A549 (cell line): ENCODE results near the gene CHRD. TPM values are rescaled to one million over a fixed set of nuclear protein-coding genes. Genes with fewer than 3 reads are reported as not detected.

Experiments
- ATAC-seq, 2 experiments: fragments of 200-7000 bp in 1 of 2; fragments of >200 bp in 1 of 2; cut with Nextera tagmentation in 1 of 2; cut with Tn5 transposase in 1 of 2; 3 replicates each; pipeline versions ENCODE4 v1.8.0 to v1.9.1; 2018 to 2020; ENCODE audit warnings: mild to moderate bottlenecking in 1 of 2, moderate library complexity in 1 of 2
- CTCF ChIA-PET: fragments of 300-600 bp; sonication (Branson Sonifier 250); formaldehyde crosslinking; extraction: SDS; loops from one replicate; lab custom pipeline; 2021; ENCODE audit warnings: antibody characterized with exemption, inconsistent platforms; lab: Yijun Ruan, JAX
- POLR2A ChIA-PET: fragments of 350-600 bp; formaldehyde crosslinking; extraction: SDS; loops from one replicate; lab custom pipeline; 2021; ENCODE audit warnings: antibody characterized with exemption, inconsistent platforms; lab: Yijun Ruan, JAX
- DNase-seq, 2 experiments: peaks; one replicate each; pipeline versions ENCODE4 v3.0.0 to v3.0.0-alpha.2; 2011 to 2016; ENCODE audit warnings: low read depth in 1 of 2, low spot score in 1 of 2
- FAIRE-seq: peaks from 2 replicates; lab custom pipeline; 2011; peaks lifted over from hg19 to GRCh38; lab: Jason Lieb, UNC
- H3K27ac ChIP-seq, 2 experiments: fragments of >200 bp; sonication (Bioruptor Twin); formaldehyde crosslinking; 3 replicates each; pipeline ENCODE4 v1.5.1; 2016 to 2017
- H3K4me1 ChIP-seq: fragments of >200 bp; sonication (Bioruptor Twin); formaldehyde crosslinking; 3 replicates; pipeline ENCODE4 v1.6.1; 2016
- H3K4me2 ChIP-seq: fragments of >200 bp; sonication (Bioruptor Twin); formaldehyde crosslinking; 3 replicates; pipeline ENCODE4 v1.6.1; 2016
- H3K4me3 ChIP-seq: fragments of >200 bp; sonication (Bioruptor Twin); formaldehyde crosslinking; 3 replicates; pipeline ENCODE4 v1.5.1; 2016
- H3K9me3 ChIP-seq: fragments of >200 bp; sonication (Bioruptor Twin); formaldehyde crosslinking; 3 replicates; pipeline ENCODE4 v1.6.1; 2016
- BHLHE40 ChIP-seq: IDR thresholded peaks from 2 replicates; pipeline ENCODE4 v1.6.1; 2012; ENCODE audit warnings: low read depth, low read length, inconsistent platforms
- CBX8 ChIP-seq: fragments of 200-600 bp; sonication (generic); IDR thresholded peaks from 2 replicates; pipeline ENCODE4 v1.6.1; 2016
- CHD4 ChIP-seq: fragments of 200-600 bp; sonication (generic); IDR thresholded peaks from 2 replicates; pipeline ENCODE4 v1.6.1; 2016; ENCODE audit warnings: antibody characterized with exemption, mild to moderate bottlenecking, borderline replicate concordance
- HDAC2 ChIP-seq: fragments of 200-600 bp; sonication (generic); IDR thresholded peaks from 2 replicates; pipeline ENCODE4 v1.6.1; 2016
- HEYL ChIP-seq: fragments of 250-450 bp; sonication (Bioruptor Pico); IDR thresholded peaks from 2 replicates; pipeline ENCODE4 v1.8.0; 2021; ENCODE audit warnings: mild to moderate bottlenecking, moderate library complexity
- JUN ChIP-seq, 2 experiments: fragments of >200 bp; sonication (Bioruptor Twin); formaldehyde crosslinking; IDR thresholded peaks; 2 replicates in 1 of 2; 3 replicates in 1 of 2; pipeline ENCODE4 v1.6.1; 2016 to 2017
- KDM5A ChIP-seq: fragments of 200-600 bp; sonication (generic); IDR thresholded peaks from 2 replicates; pipeline ENCODE4 v1.6.1; 2016; ENCODE audit warnings: antibody characterized with exemption, mild to moderate bottlenecking
- NR3C1 ChIP-seq: fragments of >200 bp; sonication (Bioruptor Twin); formaldehyde crosslinking; IDR thresholded peaks from 3 replicates; pipeline ENCODE4 v1.6.1; 2017
- RARB ChIP-seq: fragments of 250-450 bp; sonication (Bioruptor Pico); IDR thresholded peaks from 2 replicates; pipeline ENCODE4 v1.8.0; 2021; ENCODE audit warnings: mild to moderate bottlenecking, moderate library complexity
- SMC3 ChIP-seq: fragments of >200 bp; sonication (Bioruptor Twin); formaldehyde crosslinking; IDR thresholded peaks from 3 replicates; pipeline ENCODE4 v1.6.1; 2018; ENCODE audit warnings: inconsistent platforms
- ZC3H11A ChIP-seq: fragments of 450-650 bp; IDR thresholded peaks from 2 replicates; pipeline ENCODE4 v1.6.1; 2014; ENCODE audit warnings: antibody characterized with exemption, mild to moderate bottlenecking
- ZNF302 ChIP-seq: fragments of 250-450 bp; sonication (Bioruptor Pico); IDR thresholded peaks from 2 replicates; pipeline ENCODE4 v1.9.0; 2021; ENCODE audit warnings: inconsistent platforms, mild to moderate bottlenecking, moderate library complexity
- WGBS: methylation state at CpG from one replicate; pipeline ENCODE4 v1.1.6; 2017; ENCODE audit errors: missing lambda C conversion rate; 5-methylcytosine and 5-hydroxymethylcytosine counted together
- polyA plus RNA-seq, 4 experiments: library from polyadenylated mRNA; depleted of rRNA in 3 of 4; stranded (reverse); fragments of >200 nt; fragmentation: RNase III in 1 of 4; extraction: RNeasy Plus Mini Kit Qiagen cat#74134 plus additional on column Dnase treatment in 1 of 4; gene quantifications; 2 replicates in 3 of 4; 3 replicates in 1 of 4; pipeline ENCODE4 v1.2.3, GENCODE V29; 2011 to 2017
- TF ChIP-seq, protein P1 (sequence below): fragments of >200 bp; sonication (Bioruptor Twin); formaldehyde crosslinking; IDR thresholded peaks from 3 replicates; pipeline ENCODE4 v1.6.1; 2016
- TF ChIP-seq, protein P2 (sequence below): IDR thresholded peaks from 2 replicates; pipeline ENCODE4 v1.6.1; 2012
- TF ChIP-seq, protein P3 (sequence below): fragments of 150-350 bp; IDR thresholded peaks from 2 replicates; pipeline ENCODE4 v1.6.1; 2014; ENCODE audit warnings: low read depth, mild to moderate bottlenecking, low read length
- TF ChIP-seq, protein P4 (sequence below): fragments of 250-450 bp; sonication (Bioruptor Pico); IDR thresholded peaks from 2 replicates; pipeline ENCODE4 v1.5.0; 2021; ENCODE audit warnings: mild to moderate bottlenecking, moderate library complexity, borderline replicate concordance

The CHRD gene
- polyA plus RNA-seq, 2 of the 4 experiments (the other 2 are of a cell fraction): 0.13 to 0.19 TPM

DNA sequence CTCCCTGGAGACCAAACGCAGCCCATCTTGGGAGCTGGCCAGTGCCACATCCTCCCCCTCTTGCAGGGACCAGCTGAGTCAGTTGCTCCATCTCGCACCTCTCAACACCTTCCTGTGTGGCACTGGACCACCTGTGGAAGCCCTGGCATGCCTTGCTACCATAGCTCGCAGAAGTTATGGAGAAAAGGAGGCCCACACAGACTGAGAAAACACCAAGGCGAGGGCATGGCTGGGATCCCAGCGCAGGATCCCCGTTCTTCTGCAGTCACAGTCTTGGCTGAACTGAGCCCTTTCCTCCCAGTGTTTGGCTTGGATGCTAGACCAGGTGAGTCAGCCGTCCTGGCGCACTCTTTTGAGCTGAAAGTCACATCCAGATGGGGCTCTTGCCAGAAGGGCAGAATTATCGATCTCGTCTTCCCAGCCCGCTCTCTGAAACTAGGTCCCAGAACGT is 46.9 kb downstream of the CHRD start (continued):
- TF ChIP-seq, protein P1, sequence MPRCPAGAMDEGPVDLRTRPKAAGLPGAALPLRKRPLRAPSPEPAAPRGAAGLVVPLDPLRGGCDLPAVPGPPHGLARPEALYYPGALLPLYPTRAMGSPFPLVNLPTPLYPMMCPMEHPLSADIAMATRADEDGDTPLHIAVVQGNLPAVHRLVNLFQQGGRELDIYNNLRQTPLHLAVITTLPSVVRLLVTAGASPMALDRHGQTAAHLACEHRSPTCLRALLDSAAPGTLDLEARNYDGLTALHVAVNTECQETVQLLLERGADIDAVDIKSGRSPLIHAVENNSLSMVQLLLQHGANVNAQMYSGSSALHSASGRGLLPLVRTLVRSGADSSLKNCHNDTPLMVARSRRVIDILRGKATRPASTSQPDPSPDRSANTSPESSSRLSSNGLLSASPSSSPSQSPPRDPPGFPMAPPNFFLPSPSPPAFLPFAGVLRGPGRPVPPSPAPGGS: no peak
- TF ChIP-seq KDM5A: no peak
- TF ChIP-seq SMC3: no peak
- TF ChIP-seq ZNF302 (CRISPR knock-in tag): no peak

DNA sequence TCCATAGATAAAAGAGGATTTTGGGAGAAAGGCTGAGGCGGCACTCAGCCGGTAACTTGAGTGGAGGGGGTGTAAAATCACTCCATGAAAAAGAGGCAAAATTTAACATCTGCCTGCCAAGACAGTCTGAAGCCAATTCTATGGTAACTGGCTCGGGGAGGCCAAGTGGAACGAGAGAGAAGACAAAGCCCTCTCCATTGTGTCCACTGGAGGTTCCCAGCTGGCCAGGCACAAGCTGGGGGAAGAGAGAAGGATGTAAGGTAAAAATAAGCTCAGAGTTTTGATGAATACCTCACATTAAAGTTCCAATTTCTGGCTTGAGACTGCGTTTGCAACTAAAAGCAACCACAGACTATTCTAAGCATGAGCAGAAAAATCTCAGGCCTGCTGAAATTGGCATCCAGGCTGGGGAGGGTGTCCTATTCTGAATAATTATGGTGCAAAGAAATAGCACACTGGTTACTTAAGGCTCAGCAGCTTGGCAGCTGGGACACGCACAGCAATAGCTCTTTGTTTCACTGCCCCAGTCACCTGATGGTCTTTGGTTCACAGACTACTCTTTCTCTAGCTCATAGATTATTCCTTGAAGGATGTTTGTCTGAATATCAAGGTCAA is 48.8 kb downstream of the CHRD start:
- TF ChIP-seq CBX8 (no peak), NR3C1 (no peak), HEYL (CRISPR knock-in tag) (no peak), ZC3H11A (no peak), CHD4 (no peak)
- TF ChIP-seq, protein P2, sequence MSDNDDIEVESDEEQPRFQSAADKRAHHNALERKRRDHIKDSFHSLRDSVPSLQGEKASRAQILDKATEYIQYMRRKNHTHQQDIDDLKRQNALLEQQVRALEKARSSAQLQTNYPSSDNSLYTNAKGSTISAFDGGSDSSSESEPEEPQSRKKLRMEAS: no peak
- no peak overlapping the region for H3K4me2 ChIP-seq
- H3K4me3 ChIP-seq: no peak overlapping the region
- no peak for ATAC-seq
- no peak for FAIRE-seq
- POLR2A ChIA-PET: no interaction called here
- no peak for DNase-seq
- CTCF ChIA-PET: interaction anchor here (0.8 to 6.4 kb wide), 3 partner anchors 9 to 85 kb away, joined by 3 to 28 read pairs (median 4); no protein-coding TSS in a partner anchor
- no peaks in the 10 kb centered on the region for H3K9me3 ChIP-seq
- no peak overlapping the region for H3K27ac ChIP-seq
- no peaks in the 10 kb centered on the region for H3K4me1 ChIP-seq
- WGBS: 38% methylated on average over 6 of the region's 6 CpGs

DNA sequence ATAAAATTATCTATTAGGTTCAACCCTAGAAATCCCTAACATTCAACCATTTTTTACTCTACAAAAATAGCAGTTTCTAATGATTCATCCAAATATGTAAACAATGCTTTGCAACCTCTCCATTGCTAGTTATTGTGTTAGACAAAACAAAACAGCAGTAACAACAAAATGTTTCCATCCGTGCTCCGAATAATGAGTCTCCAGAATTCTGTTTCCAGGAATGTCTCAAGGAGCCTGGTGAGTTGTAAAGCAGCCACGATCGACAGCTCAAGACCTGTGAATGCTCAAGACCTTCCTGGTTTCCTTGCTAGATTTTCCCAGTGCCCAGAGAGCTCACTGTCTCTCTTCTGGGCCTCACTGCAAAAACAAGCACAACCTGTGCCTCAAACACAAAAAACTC is 49.9 kb downstream of the CHRD start:
- no peaks in the 10 kb centered on the region for H3K4me1 ChIP-seq
- no peak for DNase-seq

More for the DNA sequence above, 49.9 kb downstream of the CHRD start:
- 55% methylated on average over 4 of the region's 4 CpGs for WGBS
- ATAC-seq: no peak
- no peaks in the 10 kb centered on the region for H3K9me3 ChIP-seq
- FAIRE-seq: no peak
- no peak overlapping the region for H3K4me3 ChIP-seq
- H3K4me2 ChIP-seq: no peak overlapping the region
- TF ChIP-seq, protein P1: no peak
- TF ChIP-seq RARB (CRISPR knock-in tag): no peak
- TF ChIP-seq, protein P3, sequence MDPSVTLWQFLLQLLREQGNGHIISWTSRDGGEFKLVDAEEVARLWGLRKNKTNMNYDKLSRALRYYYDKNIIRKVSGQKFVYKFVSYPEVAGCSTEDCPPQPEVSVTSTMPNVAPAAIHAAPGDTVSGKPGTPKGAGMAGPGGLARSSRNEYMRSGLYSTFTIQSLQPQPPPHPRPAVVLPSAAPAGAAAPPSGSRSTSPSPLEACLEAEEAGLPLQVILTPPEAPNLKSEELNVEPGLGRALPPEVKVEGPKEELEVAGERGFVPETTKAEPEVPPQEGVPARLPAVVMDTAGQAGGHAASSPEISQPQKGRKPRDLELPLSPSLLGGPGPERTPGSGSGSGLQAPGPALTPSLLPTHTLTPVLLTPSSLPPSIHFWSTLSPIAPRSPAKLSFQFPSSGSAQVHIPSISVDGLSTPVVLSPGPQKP: no peak
- TF ChIP-seq BHLHE40: no peak
- TF ChIP-seq, protein P4, sequence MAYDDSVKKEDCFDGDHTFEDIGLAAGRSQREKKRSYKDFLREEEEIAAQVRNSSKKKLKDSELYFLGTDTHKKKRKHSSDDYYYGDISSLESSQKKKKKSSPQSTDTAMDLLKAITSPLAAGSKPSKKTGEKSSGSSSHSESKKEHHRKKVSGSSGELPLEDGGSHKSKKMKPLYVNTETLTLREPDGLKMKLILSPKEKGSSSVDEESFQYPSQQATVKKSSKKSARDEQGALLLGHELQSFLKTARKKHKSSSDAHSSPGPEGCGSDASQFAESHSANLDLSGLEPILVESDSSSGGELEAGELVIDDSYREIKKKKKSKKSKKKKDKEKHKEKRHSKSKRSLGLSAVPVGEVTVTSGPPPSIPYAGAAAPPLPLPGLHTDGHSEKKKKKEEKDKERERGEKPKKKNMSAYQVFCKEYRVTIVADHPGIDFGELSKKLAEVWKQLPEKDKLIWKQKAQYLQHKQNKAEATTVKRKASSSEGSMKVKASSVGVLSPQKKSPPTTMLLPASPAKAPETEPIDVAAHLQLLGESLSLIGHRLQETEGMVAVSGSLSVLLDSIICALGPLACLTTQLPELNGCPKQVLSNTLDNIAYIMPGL: no peak
- no peak for TF ChIP-seq HDAC2
- no peak for TF ChIP-seq JUN (IDR thresholded peaks at IDR 0.05)
- TF ChIP-seq, all 56 proteins: peak for 0
- H3K27ac ChIP-seq: no peak overlapping the region
- ChIA-PET CTCF (interaction anchor here (0.7 to 6.4 kb wide), 4 partner anchors 58 to 131 kb away, joined by 3 to 28 read pairs (median 3); no protein-coding TSS in a partner anchor), POLR2A (no interaction called here)
